B cell (primary cell): ENCODE data around the gene ZDHHC14. TPM values are rescaled to one million over a fixed set of nuclear protein-coding genes. Genes with fewer than 3 reads are reported as not detected.
"Not testable (repeated sequence)": the region's sequence is repeated elsewhere in the genome, so short reads cannot be mapped to it uniquely, and the experiment has no call there.

Experiments
- ATAC-seq: fragments of 200-7000 bp; cut with Tn5 transposase; one replicate; pipeline ENCODE4 v1.10.0; 2021; ENCODE audit warnings: low read depth, mild to moderate bottlenecking, moderate number of reproducible peaks, moderate library complexity
- CTCF ChIA-PET: fragments of 350-600 bp; sonication (Branson Sonifier 250); formaldehyde crosslinking; loops from one replicate; lab custom pipeline; 2021; ENCODE audit warnings: antibody characterized with exemption, inconsistent platforms; lab: Charles Lee
- POLR2A ChIA-PET: fragments of 350-600 bp; sonication (Branson Sonifier 250); formaldehyde crosslinking; loops from one replicate; lab custom pipeline; 2021; ENCODE audit warnings: antibody characterized with exemption; lab: Charles Lee
- DNase-seq: peaks from one replicate; pipeline ENCODE4 v3.0.0; 2013
- H2AFZ ChIP-seq: 2 replicates; pipeline ENCODE4 v1.6.1; 2012; ENCODE audit warnings: mild to moderate bottlenecking, low read depth, low read length; ENCODE audit not compliant: insufficient read depth, poor library complexity, severe bottlenecking
- H3K27ac ChIP-seq, 2 donors: 1 replicate in 1 of 2; 2 replicates in 1 of 2; pipeline ENCODE4 v1.5.1; 2012 to 2013; ENCODE audit warnings: low read length in 2 of 2, mild to moderate bottlenecking in 2 of 2, moderate library complexity in 1 of 2
- H3K27me3 ChIP-seq, 4 experiments: fragments of 200-600 bp in 1 of 4; sonication (generic) in 1 of 4; replicated peaks in 1 of 4; 1 replicate in 2 of 4; 2 replicates in 2 of 4; pipeline versions ENCODE4 v1.6.1 to v1.7.0; 2013 to 2016; ENCODE audit warnings: low read length in 3 of 4, mild to moderate bottlenecking in 2 of 4, mixed read lengths in 1 of 4, moderate library complexity in 1 of 4; ENCODE audit not compliant: insufficient read depth in 4 of 4, control insufficient read depth in 3 of 4; ENCODE audit errors: control extremely low read depth in 1 of 4
- H3K36me3 ChIP-seq, 2 experiments: replicated peaks in 1 of 2; 1 replicate in 1 of 2; 2 replicates in 1 of 2; pipeline versions ENCODE4 v1.6.1 to v1.7.1; 2013; ENCODE audit warnings: low read length in 1 of 2; ENCODE audit not compliant: insufficient read depth in 2 of 2, control insufficient read depth in 1 of 2; ENCODE audit errors: control extremely low read depth in 1 of 2, extremely low read depth in 1 of 2
- H3K4me1 ChIP-seq, 2 donors: fragments of 200-600 bp in 1 of 2; sonication (generic) in 1 of 2; 1 replicate in 1 of 2; 2 replicates in 1 of 2; pipeline versions ENCODE4 v1.5.1 to v1.6.1; 2013 to 2017; ENCODE audit warnings: low read length in 2 of 2; ENCODE audit not compliant: control insufficient read depth in 2 of 2, insufficient read depth in 2 of 2
- H3K4me2 ChIP-seq: replicated peaks from 2 replicates; pipeline ENCODE3; 2012; ENCODE audit warnings: mild to moderate bottlenecking, low read depth, low read length; ENCODE audit not compliant: poor library complexity, severe bottlenecking
- H3K4me3 ChIP-seq, 5 experiments: fragments of 200-600 bp in 1 of 5; sonication (generic) in 1 of 5; 1 replicate in 3 of 5; 2 replicates in 2 of 5; pipeline versions ENCODE4 v1.5.1 to v1.7.0; 2011 to 2016; ENCODE audit warnings: low read length in 4 of 5, mild to moderate bottlenecking in 4 of 5, low read depth in 2 of 5, control low read depth in 1 of 5, moderate library complexity in 1 of 5; ENCODE audit not compliant: insufficient read depth in 1 of 5; ENCODE audit errors: control extremely low read depth in 1 of 5, extremely low read depth in 1 of 5
- H3K79me2 ChIP-seq: fragments of 200-600 bp; sonication (generic); one replicate; pipeline ENCODE4 v1.6.0; 2016; ENCODE audit warnings: low read length; ENCODE audit not compliant: control insufficient read depth, insufficient read depth
- H3K9ac ChIP-seq: fragments of 200-600 bp; sonication (generic); 2 replicates; pipeline ENCODE4 v1.6.1; 2017; ENCODE audit warnings: mild to moderate bottlenecking, low read length, moderate library complexity
- H3K9me3 ChIP-seq, 3 donors: one replicate each; pipeline versions ENCODE4 v1.6.1 to v1.7.1; 2013; ENCODE audit warnings: low read length in 2 of 3; ENCODE audit not compliant: control insufficient read depth in 2 of 3, insufficient read depth in 1 of 3; ENCODE audit errors: control extremely low read depth in 1 of 3
- H4K20me1 ChIP-seq: 2 replicates; pipeline ENCODE4 v1.6.0; 2012; ENCODE audit warnings: mild to moderate bottlenecking, low read length; ENCODE audit not compliant: insufficient read depth, control insufficient read depth, poor library complexity, severe bottlenecking
- H3K27ac Mint-ChIP-seq: one replicate; pipeline ENCODE4 v1.8.0; 2021; ENCODE audit warnings: mixed read lengths
- H3K27me3 Mint-ChIP-seq: one replicate; pipeline ENCODE4 v1.8.0; 2021; ENCODE audit warnings: mixed read lengths
- H3K4me1 Mint-ChIP-seq: one replicate; pipeline ENCODE4 v1.8.0; 2021; ENCODE audit warnings: mixed read lengths
- H3K4me3 Mint-ChIP-seq: one replicate; pipeline ENCODE4 v1.8.0; 2021; ENCODE audit warnings: mixed read lengths
- H3K9me3 Mint-ChIP-seq: one replicate; pipeline ENCODE4 v1.8.0; 2022; ENCODE audit warnings: mixed read lengths; ENCODE audit not compliant: insufficient read depth
- CTCF ChIP-seq: fragments of 200-600 bp; IDR thresholded peaks from one replicate; pipeline ENCODE4 v1.8.0; 2022; ENCODE audit warnings: antibody characterized with exemption, mild to moderate bottlenecking
- EZH2 ChIP-seq: IDR thresholded peaks from 2 replicates; pipeline ENCODE4 v1.6.1; 2012; ENCODE audit warnings: borderline replicate concordance, low read depth, mild to moderate bottlenecking, moderate library complexity, low read length; ENCODE audit not compliant: insufficient read depth, poor library complexity, severe bottlenecking
- WGBS: methylation state at CpG from one replicate; pipeline ENCODE4 v1.1.5; 2013; ENCODE audit warnings: missing lambda C conversion rate; ENCODE audit not compliant: insufficient coverage; 5-methylcytosine and 5-hydroxymethylcytosine counted together
- intact Hi-C: fragments of 100-400 bp; cut with micrococcal nuclease; formaldehyde crosslinking; loops from one replicate; pipeline ENCODE4 v1.10.0; 2022
- polyA plus RNA-seq: library from polyadenylated mRNA; depleted of rRNA; stranded (reverse); fragments of >200 nt; gene quantifications from 2 replicates; pipeline ENCODE4 v1.2.3, GENCODE V29; 2012
- total RNA-seq, 2 donors: library from RNA; stranded (reverse); fragments of 120-200 nt in 1 of 2; gene quantifications; 1 replicate in 1 of 2; 2 replicates in 1 of 2; pipeline versions ENCODE4 v1.2.3 to v1.2.4, GENCODE V29; 2013 to 2022

ZDHHC14 gene
- total and polyA plus RNA-seq, 2 donors (not counting 1 experiment from before 2014, with no cell fraction given), result 8.8 to 50.4 TPM

DNA sequence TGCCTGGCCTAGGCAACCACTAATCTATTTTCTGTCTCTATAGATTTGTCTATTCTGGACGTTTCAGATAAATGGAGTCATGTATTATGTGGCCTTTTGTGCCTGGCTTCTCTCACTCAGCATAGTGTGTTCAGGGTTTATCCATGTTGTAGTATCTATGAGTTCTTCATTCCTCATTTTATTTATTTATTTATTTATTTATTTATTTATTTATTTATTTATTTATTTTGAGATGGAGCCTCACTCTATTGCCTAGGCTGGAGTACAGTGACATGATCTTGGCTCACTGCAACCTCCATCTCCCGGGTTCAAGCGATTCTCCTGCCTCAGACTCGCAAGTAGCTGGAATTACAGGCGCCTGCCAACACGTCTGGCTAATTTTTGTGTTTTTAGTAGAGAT, 86.3 kb downstream of the ZDHHC14 start:
- POLR2A ChIA-PET, H3K4me3 ChIP-seq: not testable (repeated sequence)
- peaks cover 28 to 32% of the 10 kb centered on the region in 2 donors for H3K4me1 ChIP-seq

GRCh38 chr6:157468054-157468453, 87.1 kb downstream of the ZDHHC14 start:
- Histone ChIP-seq H3K79me2 (no peaks in the 10 kb centered on the region), H4K20me1 (no peaks in the 10 kb centered on the region), H3K4me2 (no peak overlapping the region), H3K4me1 (peaks cover 21 to 25% of the 10 kb centered on the region in 2 donors), H3K4me3 (no peak overlapping the region), H3K36me3 (no peaks in the 10 kb centered on the region), H2AFZ (no peak overlapping the region), H3K27ac (no peak overlapping the region), H3K9ac (no peak overlapping the region), H3K27me3 (no peaks in the 10 kb centered on the region), H3K9me3 (no peaks in the 10 kb centered on the region)
- TF ChIP-seq CTCF (no peak), EZH2 (no peak)
- H3K9me3 Mint-ChIP-seq, result no peaks in the 10 kb centered on the region
- no peak for ATAC-seq
- ChIA-PET POLR2A (no interaction called here), CTCF (no interaction called here)
- H3K4me1 Mint-ChIP-seq, result peaks cover 36% of the 10 kb centered on the region
- no peak for DNase-seq
- H3K27me3 Mint-ChIP-seq, result no peaks in the 10 kb centered on the region
- intact Hi-C loops, result loop anchor here (10.0 kb wide), 2 partner anchors 57 to 127 kb away; no protein-coding TSS in a partner anchor
- 100% methylated on average over 1 of the region's 3 CpGs for WGBS
- H3K27ac Mint-ChIP-seq, result peak overlapping the region; percentile 67
- no peak overlapping the region for H3K4me3 Mint-ChIP-seq

More for the DNA sequence above, 86.3 kb downstream of the ZDHHC14 start:
- CTCF ChIA-PET, result interaction anchor here (0.6 to 1.4 kb wide), 2 partner anchors 15 to 92 kb away, joined by 3 read pairs; no protein-coding TSS in a partner anchor
- not testable (repeated sequence) for H3K27me3 ChIP-seq, ATAC-seq, H3K4me2 ChIP-seq, H3K36me3 ChIP-seq, H3K27me3 Mint-ChIP-seq, DNase-seq, H3K9me3 ChIP-seq, H3K9me3 Mint-ChIP-seq, H3K4me3 Mint-ChIP-seq, H4K20me1 ChIP-seq, H3K9ac ChIP-seq, H3K79me2 ChIP-seq, H2AFZ ChIP-seq, H3K27ac ChIP-seq
- intact Hi-C loops, result loop anchor here (10.0 kb wide), 2 partner anchors 57 to 127 kb away; no protein-coding TSS in a partner anchor
- Mint-ChIP-seq H3K27ac (peak overlapping the region; percentile 67), H3K4me1 (peaks cover 41% of the 10 kb centered on the region)
- WGBS, result 100% methylated on average over 5 of the region's 6 CpGs
